AML-193 (cell line): ENCODE data around the gene CAPN2.

ENCODE experiments used
- DNase-seq, 2 experiments: peaks; one replicate each; lab custom pipeline; 2025; lab: John Stamatoyannopoulos, UW

The CAPN2 gene

DNA sequence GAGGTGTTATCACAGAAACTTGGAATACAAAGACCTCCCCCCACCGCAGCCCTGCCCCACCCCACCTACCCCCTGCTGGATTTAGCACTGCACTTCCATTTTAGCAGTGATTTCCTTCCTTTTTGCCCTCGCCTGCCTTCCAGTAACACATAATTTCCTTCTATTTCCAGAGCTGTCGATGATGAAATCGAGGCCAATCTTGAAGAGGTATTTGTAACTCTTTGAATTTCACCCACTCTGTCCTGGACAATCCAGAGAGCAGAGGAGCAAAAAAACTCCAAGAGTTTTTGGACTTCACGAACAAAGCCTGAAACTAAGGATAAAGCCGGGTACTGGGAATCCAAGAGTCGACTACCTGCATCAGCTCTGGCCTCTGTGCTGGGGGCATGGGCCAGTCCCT, 49.1 kb downstream of the CAPN2 start:
- DNase-seq, result no peak

- DNase-seq, result no peak
These were observed 50.9 kb downstream of the CAPN2 start for GRCh38 chr1:223763251-223763650.

- DNase-seq, result no peak
These were observed 51.5 kb downstream of the CAPN2 start for GRCh38 chr1:223763881-223764280.

DNA sequence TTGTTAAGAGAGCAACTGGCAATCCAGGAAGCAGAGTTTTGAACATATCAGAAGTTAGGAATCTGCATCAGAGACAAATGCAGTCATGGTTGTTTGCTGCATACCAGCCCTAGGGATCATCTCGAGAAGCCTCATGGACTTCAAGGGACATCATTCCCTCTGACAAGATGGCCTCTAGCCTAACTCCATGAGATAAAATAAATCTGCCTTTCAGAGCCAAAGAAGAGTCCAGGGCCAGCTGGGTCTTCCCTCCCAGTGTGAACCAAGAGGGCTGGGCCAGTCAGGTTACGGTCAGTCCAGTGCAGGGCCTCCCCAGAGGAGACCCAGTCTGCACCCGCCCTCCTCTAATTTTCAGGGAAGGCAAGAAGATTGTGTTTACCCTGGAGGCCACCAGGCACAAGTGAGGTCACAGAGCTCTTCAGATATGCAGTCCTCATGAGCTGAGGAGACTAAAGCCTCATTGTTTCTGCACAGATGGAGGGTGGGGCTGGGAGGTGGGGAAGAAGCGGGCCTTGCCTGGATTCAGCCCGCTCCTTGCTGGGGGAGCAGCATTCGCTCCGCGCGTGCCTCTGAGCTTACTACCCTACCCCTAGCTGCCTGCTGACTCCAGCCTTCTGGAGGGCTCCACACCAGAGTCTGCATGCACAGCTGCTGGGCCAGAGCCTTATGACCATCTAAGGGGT, 52.8 kb downstream of the CAPN2 start:
- DNase-seq, result no peak

DNA sequence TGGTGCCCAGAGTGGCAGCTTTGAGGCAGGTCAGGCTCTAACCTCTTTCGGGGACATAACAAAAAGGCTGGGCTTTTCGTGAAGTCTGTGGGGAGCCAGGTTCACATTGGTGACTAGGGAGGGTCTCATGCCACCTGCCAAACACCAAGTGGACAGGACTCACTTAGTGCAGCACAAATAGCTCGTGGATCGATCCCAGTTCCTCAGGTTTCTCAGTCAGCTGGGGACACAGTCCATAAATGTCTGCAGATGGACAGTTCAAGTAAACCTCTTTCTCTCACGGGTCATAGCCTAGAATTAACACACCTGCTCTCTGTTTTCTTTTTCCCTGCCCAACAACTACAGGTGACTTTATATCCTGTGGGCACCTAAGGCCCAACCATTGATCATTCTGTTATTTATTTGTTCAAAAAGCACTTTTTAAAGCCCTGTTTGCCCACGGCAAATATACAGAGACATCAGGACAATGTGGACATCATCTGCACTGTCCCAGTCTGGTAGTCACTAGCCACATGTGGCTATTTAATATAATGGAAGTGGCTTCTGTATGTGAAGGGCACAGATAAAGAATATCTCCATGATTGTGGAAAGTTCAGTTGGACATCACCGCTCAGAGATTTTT, 53.5 kb downstream of the CAPN2 start:
- no peak for DNase-seq

DNA sequence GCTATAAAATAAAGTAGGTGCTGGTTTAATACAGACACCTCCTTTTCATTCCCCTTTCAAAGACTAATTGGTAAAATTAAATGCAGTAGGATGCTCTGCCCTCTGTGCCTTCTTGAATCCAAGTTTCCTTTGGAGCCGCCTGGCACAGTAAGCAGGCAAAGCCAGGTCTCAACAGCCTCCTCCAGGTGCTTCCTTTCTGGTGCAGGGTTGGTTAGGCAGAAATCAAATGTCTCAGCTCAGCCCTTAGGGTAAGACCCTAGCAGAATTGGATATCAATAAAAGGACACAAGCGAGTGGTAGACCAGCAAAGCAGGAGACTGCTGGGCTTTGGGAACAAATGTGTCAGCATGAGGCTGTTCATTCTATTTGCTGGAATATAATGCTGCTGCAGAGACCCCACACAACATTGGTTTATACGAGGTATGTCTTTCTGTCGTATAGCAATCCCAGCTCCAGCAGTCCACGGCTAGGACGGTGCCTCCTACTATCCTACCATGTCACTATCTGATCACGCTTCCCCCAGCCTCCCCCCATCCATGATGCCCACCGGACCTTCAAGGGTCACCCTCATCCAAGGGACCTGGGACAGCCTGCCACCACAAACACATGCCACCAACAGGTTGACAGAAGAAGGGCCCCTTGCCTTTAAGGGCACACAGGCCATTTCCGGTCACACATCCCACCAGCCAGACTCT, 58.4 kb downstream of the CAPN2 start:
- DNase-seq, result no peak

DNA sequence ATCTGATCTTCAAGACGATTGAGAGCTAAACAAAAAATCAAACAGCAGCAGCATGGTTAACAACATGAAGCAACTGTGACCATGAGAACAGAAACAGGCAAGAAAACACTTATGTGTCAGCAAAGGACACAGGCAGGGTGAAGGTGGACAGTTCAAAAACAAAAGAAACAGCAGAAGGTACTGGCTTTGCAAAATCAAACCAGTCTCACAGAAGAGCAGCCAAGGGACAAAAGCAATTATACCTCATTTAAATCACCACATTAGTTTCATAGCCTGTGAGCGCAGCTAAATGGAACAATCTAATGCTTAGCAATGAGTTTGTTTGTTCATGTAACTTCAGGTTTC, 59.1 kb downstream of the CAPN2 start:
- no peak for DNase-seq

DNA sequence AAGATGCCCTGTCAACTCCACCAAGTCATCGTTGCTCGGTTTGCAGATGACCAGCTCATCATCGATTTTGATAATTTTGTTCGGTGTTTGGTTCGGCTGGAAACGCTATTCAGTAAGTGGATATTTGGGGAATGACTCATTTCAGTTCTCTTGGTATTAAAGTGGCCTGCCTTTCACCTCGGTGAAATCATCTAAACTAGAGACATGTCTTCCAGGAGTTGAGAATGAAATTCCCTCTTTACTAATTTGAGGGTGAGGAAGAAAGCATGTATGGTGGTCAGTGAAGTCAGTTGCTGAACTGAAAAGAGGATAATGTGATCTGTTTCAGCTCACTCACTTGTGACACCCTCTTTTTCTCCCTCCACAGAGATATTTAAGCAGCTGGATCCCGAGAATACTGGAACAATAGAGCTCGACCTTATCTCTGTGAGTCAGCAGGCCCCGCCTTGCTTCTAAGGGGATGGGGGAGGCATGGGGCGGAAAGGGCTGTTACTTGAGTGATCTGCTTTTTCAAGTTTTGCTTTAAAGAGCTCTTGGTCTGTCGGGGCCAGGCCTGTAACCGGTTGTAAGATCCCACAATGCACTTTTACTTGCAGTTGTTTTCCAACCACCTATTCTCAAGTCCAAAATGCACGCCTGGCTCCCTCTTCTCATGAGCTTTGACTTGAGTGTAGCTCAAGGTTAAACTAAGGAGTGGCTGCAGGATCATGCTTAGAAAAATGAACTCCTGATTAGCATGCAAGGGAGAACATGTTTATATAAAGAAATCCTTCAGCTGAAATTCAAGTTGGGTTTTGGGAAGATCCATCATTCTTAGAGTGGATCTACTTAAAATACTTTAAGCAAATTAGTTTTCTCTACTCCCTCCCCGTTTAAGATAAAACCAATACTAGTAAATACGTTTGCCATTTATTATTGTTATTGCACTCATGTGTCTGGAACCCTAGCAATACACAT, 59.8 kb downstream of the CAPN2 start:
- no peak for DNase-seq

GRCh38 chr1:223772771-223773160, 60.4 kb downstream of the CAPN2 start:
- no peak for DNase-seq

DNA sequence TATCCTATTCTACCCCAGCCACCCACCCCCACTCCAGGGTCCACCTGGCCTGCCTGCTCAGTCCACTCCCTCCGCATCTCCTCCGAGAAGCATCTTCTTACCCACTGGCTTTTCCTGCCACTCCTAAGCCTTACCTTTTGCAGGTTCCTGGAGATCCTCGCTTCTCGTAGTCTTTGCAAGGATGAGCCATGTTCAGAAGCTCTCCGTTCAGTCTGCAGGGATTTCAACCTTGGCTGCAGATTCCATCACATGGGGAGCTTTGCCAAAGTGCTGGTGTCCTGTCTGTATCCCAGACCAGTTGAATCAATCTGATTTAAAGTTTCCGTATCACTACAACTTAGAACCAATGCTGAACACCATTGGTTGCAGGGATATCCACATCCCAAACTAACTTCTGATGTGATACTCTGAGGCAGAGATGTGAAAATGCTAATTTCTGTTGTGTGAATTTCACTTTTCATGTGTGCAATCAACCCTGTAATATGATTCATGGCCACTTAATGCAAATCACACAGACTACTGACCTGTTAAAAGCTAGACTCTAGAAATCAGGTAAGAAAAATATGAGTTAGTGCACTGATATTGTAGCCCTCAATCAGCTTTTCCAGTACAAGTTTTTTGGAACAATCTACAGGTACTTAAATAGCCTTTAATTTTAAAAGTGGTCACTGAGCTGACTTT, 61.9 kb downstream of the CAPN2 start:
- no peak for DNase-seq

DNA sequence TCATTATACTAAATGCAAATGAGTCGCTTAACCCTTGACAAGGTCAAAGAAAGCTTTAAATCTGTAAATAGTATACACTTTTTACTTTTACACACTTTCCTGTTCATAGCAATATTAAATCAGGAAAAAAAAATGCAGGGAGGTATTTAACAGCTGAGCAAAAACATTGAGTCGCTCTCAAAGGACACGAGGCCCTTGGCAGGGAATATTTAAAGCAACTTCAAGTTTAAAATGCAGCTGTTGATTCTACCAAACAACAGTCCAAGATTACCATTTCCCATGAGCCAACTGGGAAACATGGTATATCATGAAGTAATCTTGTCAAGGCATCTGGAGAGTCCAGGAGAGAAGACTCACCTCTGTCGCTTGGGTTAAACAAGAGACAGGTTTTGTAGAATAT, 62.7 kb downstream of the CAPN2 start:
- no peak for DNase-seq

DNA sequence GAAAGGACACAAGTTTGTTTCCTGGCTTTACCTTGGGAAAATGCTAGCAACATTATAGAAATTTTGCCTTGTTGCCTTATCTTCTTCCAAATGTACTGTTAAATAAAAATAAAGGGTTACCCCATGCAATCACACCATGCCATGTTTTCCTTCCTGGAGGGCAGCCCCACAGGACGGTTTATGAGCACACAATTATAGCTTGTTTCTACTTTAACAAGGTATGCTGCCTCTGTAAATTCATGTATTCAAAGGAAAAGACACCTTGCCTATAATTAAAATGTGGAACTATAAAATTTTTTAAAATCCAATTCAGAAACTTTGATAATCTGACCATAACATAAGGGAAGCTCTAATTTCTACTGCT, 63.4 kb downstream of the CAPN2 start:
- DNase-seq, result no peak

GRCh38 chr1:223776075-223776814, 63.9 kb downstream of the CAPN2 start:
- DNase-seq, result peak; percentile 18 to 27

DNA sequence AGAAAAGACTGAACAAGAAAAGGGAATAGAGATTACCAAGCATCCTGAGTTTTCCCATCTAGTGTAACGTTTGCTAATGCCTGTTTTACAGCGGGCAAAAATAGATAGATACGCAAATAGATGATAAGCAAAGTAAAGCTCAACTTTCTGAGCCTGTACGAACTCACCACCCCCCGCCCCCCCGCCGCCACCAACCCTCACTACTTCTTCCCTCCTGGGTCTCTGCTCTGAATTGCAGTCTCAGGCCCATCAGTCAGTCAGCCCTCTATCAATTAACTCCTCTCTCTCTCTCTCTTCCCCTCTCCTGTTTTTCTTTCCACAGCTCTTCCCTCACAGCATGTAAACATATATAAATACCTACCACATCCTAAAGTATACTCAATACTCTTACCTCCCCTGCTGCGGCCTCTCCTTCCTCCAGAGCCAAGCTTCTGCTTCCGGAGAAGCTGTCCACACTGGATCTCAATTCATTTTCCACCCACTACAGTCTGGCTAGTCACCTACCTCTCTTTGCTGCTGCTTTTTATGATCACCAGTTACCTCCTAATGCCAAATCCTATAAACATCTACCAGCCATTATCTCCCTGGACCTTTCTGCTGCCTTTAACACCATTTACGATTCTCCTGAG, 64.6 kb downstream of the CAPN2 start:
- DNase-seq, result no peak

DNA sequence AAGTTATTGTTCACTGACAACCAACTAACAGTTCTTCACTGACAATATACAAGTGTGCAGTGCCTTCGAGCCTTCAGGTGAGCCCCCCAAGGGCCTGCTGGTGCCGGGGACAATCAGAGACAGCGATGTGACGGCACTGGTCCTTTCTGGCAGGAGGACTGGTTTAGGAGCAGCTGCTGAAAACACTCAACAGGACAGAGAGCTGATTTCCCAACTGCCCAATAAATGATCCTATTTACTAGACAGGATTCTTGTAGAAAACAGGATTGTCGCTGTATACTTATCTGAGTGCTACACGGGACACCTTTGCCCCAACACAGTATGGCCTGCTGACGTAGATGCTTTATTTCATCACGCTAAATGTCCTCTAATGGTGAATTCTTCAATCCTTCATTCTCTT, 68.0 kb downstream of the CAPN2 start:
- DNase-seq, result no peak

- DNase-seq, result no peak
These were observed 68.6 kb downstream of the CAPN2 start for GRCh38 chr1:223780949-223781348.

DNA sequence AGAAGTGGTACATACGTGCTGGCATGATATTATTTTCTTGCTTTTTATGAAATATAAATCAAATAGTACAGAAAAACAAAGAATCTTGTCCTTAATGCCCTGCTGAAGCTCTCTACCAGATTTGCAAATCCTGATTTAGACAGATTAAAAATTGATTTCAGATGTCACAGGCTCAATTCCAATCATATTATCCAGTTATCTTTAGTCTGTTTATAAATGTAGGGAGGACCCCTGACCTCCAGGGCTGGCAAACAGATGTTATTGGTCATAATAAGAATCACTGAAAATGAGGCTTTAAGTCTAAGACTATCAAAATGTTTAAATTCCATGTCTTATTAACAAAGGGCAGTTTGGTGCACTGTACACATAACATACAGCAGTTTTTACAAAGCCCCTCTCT, 71.3 kb downstream of the CAPN2 start:
- no peak for DNase-seq

GRCh38 chr1:223784541-223784940, 72.2 kb downstream of the CAPN2 start:
- no peak for DNase-seq

- no peak for DNase-seq
These were observed 73.5 kb downstream of the CAPN2 start for GRCh38 chr1:223785808-223786207.

- no peak for DNase-seq
These were observed 76.5 kb downstream of the CAPN2 start for GRCh38 chr1:223788746-223789415.
